Large intestine (tissue), 3 donors: ENCODE measurements around the gene GADD45GIP1. TPM values are rescaled to one million over a fixed set of nuclear protein-coding genes. Genes with fewer than 3 reads are reported as not detected.

Experiments
- DNase-seq, 2 donors: peaks; one replicate each; pipeline versions ENCODE4 v3.0.0 to v3.0.0-alpha.2; 2013
- H3K27ac ChIP-seq: one replicate; pipeline ENCODE4 v1.5.1; 2013; ENCODE audit warnings: low read length
- H3K27me3 ChIP-seq: 2 replicates; pipeline ENCODE4 v1.6.1; 2013; ENCODE audit warnings: low read length; ENCODE audit not compliant: control insufficient read depth, insufficient read depth
- H3K36me3 ChIP-seq: 2 replicates; pipeline ENCODE4 v1.6.1; 2013; ENCODE audit warnings: low read length; ENCODE audit not compliant: control insufficient read depth, insufficient read depth
- H3K4me1 ChIP-seq: one replicate; pipeline ENCODE4 v1.6.1; 2013; ENCODE audit warnings: low read length; ENCODE audit not compliant: control insufficient read depth, insufficient read depth
- H3K4me3 ChIP-seq: one replicate; pipeline ENCODE4 v1.5.1; 2013; ENCODE audit warnings: low read length
- H3K9me3 ChIP-seq: one replicate; pipeline ENCODE4 v1.6.1; 2013; ENCODE audit warnings: mild to moderate bottlenecking, low read depth, low read length, moderate library complexity; ENCODE audit not compliant: control insufficient read depth
- WGBS: methylation state at CpG from one replicate; pipeline ENCODE4 v1.1.5; 2013; ENCODE audit warnings: low lambda C conversion rate; ENCODE audit not compliant: insufficient coverage; 5-methylcytosine and 5-hydroxymethylcytosine counted together
- polyA plus RNA-seq: library from polyadenylated mRNA; unstranded; fragments of 120-200 nt; gene quantifications from one replicate; pipeline ENCODE4 v1.2.1, GENCODE V29; 2013

Gene GADD45GIP1
- polyA plus RNA-seq, 1 donor, result 30.5 TPM

GRCh38 chr19:12997967-12998940, 41.2 kb upstream of the GADD45GIP1 start:
- no peak for DNase-seq
- Histone ChIP-seq H3K4me3 (no peak overlapping the region), H3K27ac (no peak overlapping the region), H3K9me3 (peaks cover 9% of the 10 kb centered on the region), H3K27me3 (peaks cover 84% of the 10 kb centered on the region), H3K4me1 (peaks cover 4% of the 10 kb centered on the region), H3K36me3 (no peaks in the 10 kb centered on the region)
- WGBS, result 74% methylated on average over 5 of the region's 32 CpGs

- Histone ChIP-seq H3K27me3 (peaks cover 79% of the 10 kb centered on the region), H3K4me1 (peaks cover 4% of the 10 kb centered on the region), H3K9me3 (peaks cover 9% of the 10 kb centered on the region), H3K27ac (no peak overlapping the region), H3K4me3 (no peak overlapping the region), H3K36me3 (no peaks in the 10 kb centered on the region)
- WGBS, result no CpG with 5 or more reads among the region's 25 CpGs
- no peak for DNase-seq
These were observed 40.4 kb upstream of the GADD45GIP1 start for GRCh38 chr19:12997179-12997966.

- WGBS, result no CpG with 5 or more reads among the region's 52 CpGs
- H3K27me3 ChIP-seq, result peaks cover 72% of the 10 kb centered on the region
- peaks cover 9% of the 10 kb centered on the region for H3K9me3 ChIP-seq
- peak overlapping the region; percentile 54 for H3K4me3 ChIP-seq
- no peak for DNase-seq
- H3K4me1 ChIP-seq, result peaks cover 4% of the 10 kb centered on the region
- H3K36me3 ChIP-seq, result no peaks in the 10 kb centered on the region
- H3K27ac ChIP-seq, result no peak overlapping the region
These were observed 39.5 kb upstream of the GADD45GIP1 start for GRCh38 chr19:12996406-12997094.

GRCh38 chr19:12995596-12996405, 38.8 kb upstream of the GADD45GIP1 start:
- H3K36me3 ChIP-seq, result no peaks in the 10 kb centered on the region
- H3K27me3 ChIP-seq, result peaks cover 72% of the 10 kb centered on the region
- H3K4me3 ChIP-seq, result peak overlapping the region; percentile 54
- WGBS, result no CpG with 5 or more reads among the region's 129 CpGs
- H3K4me1 ChIP-seq, result peaks cover 4% of the 10 kb centered on the region
- DNase-seq, result peak in 1 of 2 donors; percentile 33
- H3K9me3 ChIP-seq, result peaks cover 9% of the 10 kb centered on the region
- no peak overlapping the region for H3K27ac ChIP-seq

GRCh38 chr19:12994701-12995595, 37.9 kb upstream of the GADD45GIP1 start, which contains the start of gene NFIX:
NFIX (plus strand) TSS chr19:12995475; CDS start chr19:12995838, 363 bp downstream.
- Histone ChIP-seq H3K27ac (no peak within 1 kb of the TSS), H3K36me3 (no peaks in the 10 kb centered on the region), H3K4me1 (peaks cover 4% of the 10 kb centered on the region), H3K4me3 (peak within 1 kb of the TSS; percentile 54), H3K27me3 (peaks cover 72% of the 10 kb centered on the region), H3K9me3 (peaks cover 9% of the 10 kb centered on the region)
- no CpG with 5 or more reads among the region's 84 CpGs for WGBS
- DNase-seq, result peak in 1 of 2 donors; percentile 56

- H3K9me3 ChIP-seq, result peaks cover 18% of the 10 kb centered on the region
- H3K4me3 ChIP-seq, result no peak overlapping the region
- no peak overlapping the region for H3K27ac ChIP-seq
- DNase-seq, result no peak
- H3K27me3 ChIP-seq, result peaks cover 74% of the 10 kb centered on the region
- H3K36me3 ChIP-seq, result no peaks in the 10 kb centered on the region
- peaks cover 4% of the 10 kb centered on the region for H3K4me1 ChIP-seq
- no CpG with 5 or more reads among the region's 7 CpGs for WGBS
These were observed 36.5 kb upstream of the GADD45GIP1 start for GRCh38 chr19:12993562-12993961.

GRCh38 chr19:12992729-12993128, 35.7 kb upstream of the GADD45GIP1 start:
- Histone ChIP-seq H3K9me3 (peaks cover 18% of the 10 kb centered on the region), H3K4me3 (no peak overlapping the region), H3K36me3 (no peaks in the 10 kb centered on the region), H3K27me3 (peaks cover 69% of the 10 kb centered on the region), H3K4me1 (peaks cover 4% of the 10 kb centered on the region), H3K27ac (no peak overlapping the region)
- no peak for DNase-seq
- 86% methylated on average over 1 of the region's 11 CpGs for WGBS

GRCh38 chr19:12991296-12991695, 34.3 kb upstream of the GADD45GIP1 start:
- H3K9me3 ChIP-seq, result peaks cover 12% of the 10 kb centered on the region
- H3K27me3 ChIP-seq, result peaks cover 65% of the 10 kb centered on the region
- H3K4me3 ChIP-seq, result no peak overlapping the region
- no peak for DNase-seq
- H3K36me3 ChIP-seq, result no peaks in the 10 kb centered on the region
- WGBS, result no CpG with 5 or more reads among the region's 5 CpGs
- no peak overlapping the region for H3K27ac ChIP-seq
- peaks cover 4% of the 10 kb centered on the region for H3K4me1 ChIP-seq

- H3K27me3 ChIP-seq, result peaks cover 65% of the 10 kb centered on the region
- DNase-seq, result no peak
- no CpG with 5 or more reads among the region's 3 CpGs for WGBS
- H3K4me3 ChIP-seq, result no peak overlapping the region
- H3K36me3 ChIP-seq, result no peaks in the 10 kb centered on the region
- no peak overlapping the region for H3K27ac ChIP-seq
- H3K9me3 ChIP-seq, result peaks cover 11% of the 10 kb centered on the region
- peaks cover 7% of the 10 kb centered on the region for H3K4me1 ChIP-seq
These were observed 33.8 kb upstream of the GADD45GIP1 start for GRCh38 chr19:12990853-12991252.
